ENCODE data around the gene SHISAL1.
A peak's percentile ranks its signal among the peaks of the same experiment; 100 is the strongest.

Gene SHISAL1

DNA sequence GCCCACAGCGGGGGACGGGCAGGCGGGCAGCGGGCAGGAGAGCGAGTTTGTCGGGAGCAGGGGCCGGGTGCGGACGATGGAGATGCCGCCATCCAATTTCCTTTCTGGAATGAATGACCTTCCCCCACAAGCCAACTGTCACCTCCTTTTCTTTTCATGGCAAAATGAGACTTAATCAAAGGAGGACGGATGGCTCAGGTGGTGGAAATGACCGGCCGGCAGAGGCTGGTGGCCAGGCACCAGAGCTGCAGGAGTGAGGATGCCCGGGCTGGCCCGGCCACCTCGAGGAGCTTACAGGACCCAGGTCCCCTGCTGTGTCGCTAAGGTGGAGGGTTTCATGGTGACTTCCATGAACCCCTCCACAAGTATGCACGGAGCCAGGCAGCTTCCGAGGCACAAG is 11.7 kb downstream of the SHISAL1 start:
- Histone ChIP-seq H3K14ac (ENCODE audit: low read length in 2 of 2) (no peak overlapping the region), H4K91ac (ENCODE audit: low read length) (no peak overlapping the region), H3K36me3 (ENCODE audit: control insufficient read depth in 1 of 2, insufficient read depth in 2 of 2, low read depth in 1 of 2, low read length in 2 of 2) (no peaks in the 10 kb centered on the region), H2BK12ac (ENCODE audit: low read length in 2 of 2) (no peak overlapping the region), H3K27me3 (ENCODE audit: control insufficient read depth in 1 of 2, insufficient read depth in 1 of 2, low read length in 2 of 2) (peaks cover 8 to 22% of the 10 kb centered on the region in 2 experiments), H3K23ac (ENCODE audit: low read length in 2 of 2) (no peak overlapping the region), H2AK5ac (ENCODE audit: low read length, severe bottlenecking) (no peak overlapping the region), H3K4me2 (ENCODE audit: low read length, poor library complexity, severe bottlenecking) (no peak overlapping the region), H3K4me3 (ENCODE audit: insufficient read depth in 1 of 2, low read depth in 1 of 2, low read length in 2 of 2) (no peak overlapping the region), H3K9me3 (ENCODE audit: control insufficient read depth, low read length) (no peaks in the 10 kb centered on the region), H2AFZ (ENCODE audit: low read depth, low read length) (no peak overlapping the region), H3K79me1 (replicated peaks; ENCODE audit: low read length, poor library complexity, severe bottlenecking) (no peaks in the 10 kb centered on the region), H3K18ac (ENCODE audit: low read depth in 1 of 2, low read length in 2 of 2) (no peak overlapping the region), H3K4ac (ENCODE audit: low read depth in 1 of 2, low read length in 2 of 2) (no peak overlapping the region), H3K9ac (ENCODE audit: low read length) (no peak overlapping the region), H3K27ac (ENCODE audit: low read length, poor library complexity, severe bottlenecking) (no peak overlapping the region), H2BK15ac (ENCODE audit: low read depth, poor library complexity, severe bottlenecking) (no peak overlapping the region), H2BK120ac (ENCODE audit: low read depth, low read length) (no peak overlapping the region), H3K4me1 (ENCODE audit: control insufficient read depth, insufficient read depth, low read depth, low read length) (peaks cover 7% of the 10 kb centered on the region), H4K8ac (ENCODE audit: low read length) (no peak overlapping the region), H2BK5ac (ENCODE audit: low read depth, low read length, poor library complexity, severe bottlenecking) (no peak overlapping the region)
- DNase-seq, result no peak
- 93% methylated on average over 16 of the region's 19 CpGs for WGBS

GRCh38 chr22:44299124-44299523 is 13.6 kb downstream of the SHISAL1 start:
- Histone ChIP-seq H4K8ac (ENCODE audit: low read length) (no peak overlapping the region), H4K91ac (ENCODE audit: low read length) (no peak overlapping the region), H3K79me1 (replicated peaks; ENCODE audit: low read length, poor library complexity, severe bottlenecking) (no peaks in the 10 kb centered on the region), H2BK5ac (ENCODE audit: low read depth, low read length, poor library complexity, severe bottlenecking) (no peak overlapping the region), H3K18ac (ENCODE audit: low read depth in 1 of 2, low read length in 2 of 2) (peak overlapping the region in 1 of 2 experiments; percentile 35), H3K27ac (ENCODE audit: low read length, poor library complexity, severe bottlenecking) (no peak overlapping the region), H2AFZ (ENCODE audit: low read depth, low read length) (no peak overlapping the region), H3K4ac (ENCODE audit: low read depth in 1 of 2, low read length in 2 of 2) (no peak overlapping the region), H3K9me3 (ENCODE audit: control insufficient read depth, low read length) (peaks cover 4% of the 10 kb centered on the region), H3K27me3 (ENCODE audit: control insufficient read depth in 1 of 2, insufficient read depth in 1 of 2, low read length in 2 of 2) (peaks cover 8 to 22% of the 10 kb centered on the region in 2 experiments), H3K4me1 (ENCODE audit: control insufficient read depth, insufficient read depth, low read depth, low read length) (peaks cover 3% of the 10 kb centered on the region), H2BK12ac (ENCODE audit: low read length in 2 of 2) (peak overlapping the region in 1 of 2 experiments; percentile 37), H3K9ac (ENCODE audit: low read length) (no peak overlapping the region), H2BK15ac (ENCODE audit: low read depth, poor library complexity, severe bottlenecking) (no peak overlapping the region), H3K14ac (ENCODE audit: low read length in 2 of 2) (no peak overlapping the region), H3K4me2 (ENCODE audit: low read length, poor library complexity, severe bottlenecking) (no peak overlapping the region), H3K4me3 (ENCODE audit: insufficient read depth in 1 of 2, low read depth in 1 of 2, low read length in 2 of 2) (no peak overlapping the region), H2BK120ac (ENCODE audit: low read depth, low read length) (no peak overlapping the region), H2AK5ac (ENCODE audit: low read length, severe bottlenecking) (no peak overlapping the region), H3K36me3 (ENCODE audit: control insufficient read depth in 1 of 2, insufficient read depth in 2 of 2, low read depth in 1 of 2, low read length in 2 of 2) (no peaks in the 10 kb centered on the region), H3K23ac (ENCODE audit: low read length in 2 of 2) (no peak overlapping the region)
- no peak for DNase-seq
- 64% methylated on average over 13 of the region's 13 CpGs for WGBS

- Histone ChIP-seq H3K4me1 (ENCODE audit: control insufficient read depth, insufficient read depth, low read depth, low read length) (peaks cover 3% of the 10 kb centered on the region), H3K23ac (ENCODE audit: low read length in 2 of 2) (no peak overlapping the region), H3K27ac (ENCODE audit: low read length, poor library complexity, severe bottlenecking) (no peak overlapping the region), H3K4me3 (ENCODE audit: insufficient read depth in 1 of 2, low read depth in 1 of 2, low read length in 2 of 2) (no peak overlapping the region), H2BK5ac (ENCODE audit: low read depth, low read length, poor library complexity, severe bottlenecking) (no peak overlapping the region), H3K36me3 (ENCODE audit: control insufficient read depth in 1 of 2, insufficient read depth in 2 of 2, low read depth in 1 of 2, low read length in 2 of 2) (no peaks in the 10 kb centered on the region), H3K79me1 (replicated peaks; ENCODE audit: low read length, poor library complexity, severe bottlenecking) (no peaks in the 10 kb centered on the region), H2AFZ (ENCODE audit: low read depth, low read length) (peak overlapping the region; percentile 10), H3K14ac (ENCODE audit: low read length in 2 of 2) (peak overlapping the region in 1 of 2 experiments; percentile 68), H4K8ac (ENCODE audit: low read length) (no peak overlapping the region), H2AK5ac (ENCODE audit: low read length, severe bottlenecking) (no peak overlapping the region), H3K9me3 (ENCODE audit: control insufficient read depth, low read length) (peaks cover 5% of the 10 kb centered on the region), H3K4ac (ENCODE audit: low read depth in 1 of 2, low read length in 2 of 2) (peak overlapping the region in 1 of 2 experiments; percentile 20), H2BK120ac (ENCODE audit: low read depth, low read length) (no peak overlapping the region), H4K91ac (ENCODE audit: low read length) (no peak overlapping the region), H2BK12ac (ENCODE audit: low read length in 2 of 2) (peak overlapping the region in 1 of 2 experiments; percentile 76), H3K27me3 (ENCODE audit: control insufficient read depth in 1 of 2, insufficient read depth in 1 of 2, low read length in 2 of 2) (peaks cover 8 to 22% of the 10 kb centered on the region in 2 experiments), H2BK15ac (ENCODE audit: low read depth, poor library complexity, severe bottlenecking) (no peak overlapping the region), H3K9ac (ENCODE audit: low read length) (no peak overlapping the region), H3K18ac (ENCODE audit: low read depth in 1 of 2, low read length in 2 of 2) (peak overlapping the region in 1 of 2 experiments; percentile 89), H3K4me2 (ENCODE audit: low read length, poor library complexity, severe bottlenecking) (no peak overlapping the region)
- DNase-seq, result no peak
- WGBS, result 86% methylated on average over 25 of the region's 25 CpGs
Observed at GRCh38 chr22:44298406-44299091, 14.2 kb downstream of the SHISAL1 start.

DNA sequence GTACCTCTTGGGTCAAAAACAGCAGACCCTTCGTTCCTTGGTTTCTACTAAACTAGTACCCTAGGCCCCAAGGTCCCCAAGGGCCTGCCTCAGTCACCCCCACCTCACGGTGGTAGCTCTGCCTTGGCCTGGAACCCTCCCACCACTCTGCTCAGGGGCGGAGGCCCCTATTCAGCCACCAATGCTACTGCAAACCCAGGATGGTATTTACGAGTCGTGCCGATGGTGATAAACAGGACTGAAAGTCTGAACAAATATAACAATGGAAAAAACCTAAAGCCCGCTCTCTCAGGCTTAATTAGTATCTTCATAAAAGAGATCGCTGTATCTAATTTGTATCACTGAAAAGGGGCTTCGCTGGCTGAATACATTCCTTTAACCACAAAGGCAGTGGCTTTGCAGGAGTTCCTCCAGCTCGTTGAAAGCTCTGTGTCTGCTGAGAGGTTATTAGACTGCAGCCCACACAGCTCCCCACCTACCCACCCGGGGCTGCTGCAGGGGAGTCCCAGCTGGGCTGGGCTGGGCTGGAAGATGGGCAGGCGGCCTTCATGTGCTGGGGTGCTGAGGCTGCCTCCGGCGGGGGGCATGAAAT is 15.2 kb downstream of the SHISAL1 start:
- Histone ChIP-seq H3K9ac (ENCODE audit: low read length) (no peak overlapping the region), H3K27me3 (ENCODE audit: control insufficient read depth in 1 of 2, insufficient read depth in 1 of 2, low read length in 2 of 2) (peaks cover 8 to 22% of the 10 kb centered on the region in 2 experiments), H3K18ac (ENCODE audit: low read depth in 1 of 2, low read length in 2 of 2) (no peak overlapping the region), H2BK15ac (ENCODE audit: low read depth, poor library complexity, severe bottlenecking) (peak overlapping the region; percentile 65), H3K23ac (ENCODE audit: low read length in 2 of 2) (no peak overlapping the region), H3K79me1 (replicated peaks; ENCODE audit: low read length, poor library complexity, severe bottlenecking) (no peaks in the 10 kb centered on the region), H3K36me3 (ENCODE audit: control insufficient read depth in 1 of 2, insufficient read depth in 2 of 2, low read depth in 1 of 2, low read length in 2 of 2) (no peaks in the 10 kb centered on the region), H2AK5ac (ENCODE audit: low read length, severe bottlenecking) (no peak overlapping the region), H2BK5ac (ENCODE audit: low read depth, low read length, poor library complexity, severe bottlenecking) (no peak overlapping the region), H3K27ac (ENCODE audit: low read length, poor library complexity, severe bottlenecking) (no peak overlapping the region), H3K4me1 (ENCODE audit: control insufficient read depth, insufficient read depth, low read depth, low read length) (peaks cover 3% of the 10 kb centered on the region), H3K14ac (ENCODE audit: low read length in 2 of 2) (no peak overlapping the region), H3K4me3 (ENCODE audit: insufficient read depth in 1 of 2, low read depth in 1 of 2, low read length in 2 of 2) (no peak overlapping the region), H4K8ac (ENCODE audit: low read length) (no peak overlapping the region), H3K9me3 (ENCODE audit: control insufficient read depth, low read length) (peaks cover 5% of the 10 kb centered on the region), H3K4ac (ENCODE audit: low read depth in 1 of 2, low read length in 2 of 2) (no peak overlapping the region), H2AFZ (ENCODE audit: low read depth, low read length) (no peak overlapping the region), H3K4me2 (ENCODE audit: low read length, poor library complexity, severe bottlenecking) (no peak overlapping the region), H2BK12ac (ENCODE audit: low read length in 2 of 2) (no peak overlapping the region), H2BK120ac (ENCODE audit: low read depth, low read length) (no peak overlapping the region), H4K91ac (ENCODE audit: low read length) (no peak overlapping the region)
- 70% methylated on average over 13 of the region's 14 CpGs for WGBS
- no peak for DNase-seq
